Stimulated activated CD4-positive, alpha-beta T cell treated with anti-CD3 and anti-CD28 coated beads, Interleukin-2, amount 100 ng/mL, for 48 hours (primary cell): ENCODE measurements around the gene NUDT19.
"Not testable (repeated sequence)": the region's sequence is repeated elsewhere in the genome, so short reads cannot be mapped to it uniquely, and the experiment has no call there.

Source experiments
- DNase-seq, 2 donors: peaks; one replicate each; pipeline ENCODE4 v3.0.0-alpha.2; 2020

The NUDT19 gene

GRCh38 chr19:32675720-32676185, 15.9 kb upstream of the NUDT19 start, which contains the start of gene RGS9BP:
Gene RGS9BP, plus strand, starts transcription at chr19:32675848. Its CDS starts 416 bp downstream, at chr19:32676264.
- peak; percentile 32 to 51 for DNase-seq

DNA sequence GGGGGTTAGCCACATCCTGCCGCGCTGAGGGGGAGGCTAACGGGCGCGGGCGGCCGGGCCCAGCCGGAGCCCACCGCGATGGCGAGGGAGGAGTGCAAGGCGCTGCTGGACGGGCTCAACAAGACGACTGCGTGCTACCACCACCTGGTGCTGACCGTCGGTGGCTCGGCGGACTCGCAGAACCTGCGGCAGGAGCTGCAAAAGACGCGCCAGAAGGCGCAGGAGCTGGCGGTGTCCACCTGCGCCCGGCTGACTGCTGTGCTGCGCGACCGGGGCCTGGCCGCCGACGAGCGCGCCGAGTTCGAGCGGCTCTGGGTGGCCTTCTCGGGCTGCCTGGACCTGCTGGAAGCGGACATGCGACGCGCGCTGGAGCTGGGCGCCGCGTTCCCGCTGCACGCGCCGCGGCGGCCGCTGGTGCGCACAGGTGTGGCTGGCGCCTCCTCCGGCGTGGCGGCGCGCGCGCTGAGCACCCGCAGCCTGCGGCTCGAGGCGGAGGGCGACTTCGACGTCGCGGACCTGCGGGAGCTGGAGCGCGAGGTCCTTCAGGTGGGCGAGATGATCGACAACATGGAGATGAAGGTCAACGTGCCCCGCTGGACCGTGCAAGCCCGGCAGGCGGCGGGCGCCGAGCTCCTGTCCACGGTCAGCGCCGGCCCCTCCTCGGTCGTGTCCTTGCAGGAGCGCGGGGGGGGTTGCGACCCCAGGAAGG, 15.3 kb upstream of the NUDT19 start:
- DNase-seq, result no peak

- no peak for DNase-seq
Observed at GRCh38 chr19:32676895-32677359, 14.7 kb upstream of the NUDT19 start.

DNA sequence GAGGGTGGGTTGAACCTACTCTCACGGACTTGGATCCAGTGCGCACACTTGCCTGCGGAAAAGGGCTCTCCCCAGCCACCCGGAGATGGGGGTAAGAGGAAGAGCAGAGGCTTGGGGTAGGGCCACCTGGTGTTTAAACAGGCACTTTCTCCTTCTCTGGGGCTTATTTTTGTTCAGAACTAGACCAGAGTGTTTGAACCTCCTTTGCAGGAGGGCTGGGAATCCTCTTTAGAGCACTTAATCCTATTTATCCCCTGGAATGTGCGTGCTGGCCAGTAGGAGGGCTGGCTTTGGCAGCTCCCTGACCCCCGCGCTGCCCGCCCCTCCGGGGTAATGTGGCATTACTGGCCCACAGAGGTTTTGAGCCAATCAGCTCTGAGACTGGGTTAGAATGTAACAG, 14.0 kb upstream of the NUDT19 start:
- DNase-seq, result no peak

DNA sequence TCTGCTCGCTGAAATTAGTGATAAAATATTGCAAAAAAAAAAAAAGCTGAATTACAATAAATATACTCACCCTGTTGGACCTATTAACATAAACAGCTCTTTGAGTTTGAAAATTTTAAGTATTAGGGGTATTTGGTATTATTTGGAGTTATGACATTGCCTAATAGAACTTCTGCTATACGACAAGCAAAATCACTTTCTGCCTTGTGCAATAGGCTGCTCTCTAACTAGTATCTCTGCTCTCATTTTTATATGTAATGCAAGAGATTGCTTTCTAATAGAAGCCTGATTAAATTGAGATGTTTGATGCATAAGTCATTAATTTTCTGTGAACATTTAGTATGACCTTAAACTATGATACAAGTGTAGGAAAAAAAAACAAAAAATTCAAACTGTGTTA, 10.6 kb upstream of the NUDT19 start:
- no peak for DNase-seq

GRCh38 chr19:32682317-32682716, 9.3 kb upstream of the NUDT19 start:
- DNase-seq, result no peak

- DNase-seq, result no peak
Observed at GRCh38 chr19:32686847-32687475, 4.7 kb upstream of the NUDT19 start.

- no peak for DNase-seq
Observed at GRCh38 chr19:32687681-32688080, 3.9 kb upstream of the NUDT19 start.

GRCh38 chr19:32688311-32688710, 3.3 kb upstream of the NUDT19 start:
- no peak for DNase-seq

DNA sequence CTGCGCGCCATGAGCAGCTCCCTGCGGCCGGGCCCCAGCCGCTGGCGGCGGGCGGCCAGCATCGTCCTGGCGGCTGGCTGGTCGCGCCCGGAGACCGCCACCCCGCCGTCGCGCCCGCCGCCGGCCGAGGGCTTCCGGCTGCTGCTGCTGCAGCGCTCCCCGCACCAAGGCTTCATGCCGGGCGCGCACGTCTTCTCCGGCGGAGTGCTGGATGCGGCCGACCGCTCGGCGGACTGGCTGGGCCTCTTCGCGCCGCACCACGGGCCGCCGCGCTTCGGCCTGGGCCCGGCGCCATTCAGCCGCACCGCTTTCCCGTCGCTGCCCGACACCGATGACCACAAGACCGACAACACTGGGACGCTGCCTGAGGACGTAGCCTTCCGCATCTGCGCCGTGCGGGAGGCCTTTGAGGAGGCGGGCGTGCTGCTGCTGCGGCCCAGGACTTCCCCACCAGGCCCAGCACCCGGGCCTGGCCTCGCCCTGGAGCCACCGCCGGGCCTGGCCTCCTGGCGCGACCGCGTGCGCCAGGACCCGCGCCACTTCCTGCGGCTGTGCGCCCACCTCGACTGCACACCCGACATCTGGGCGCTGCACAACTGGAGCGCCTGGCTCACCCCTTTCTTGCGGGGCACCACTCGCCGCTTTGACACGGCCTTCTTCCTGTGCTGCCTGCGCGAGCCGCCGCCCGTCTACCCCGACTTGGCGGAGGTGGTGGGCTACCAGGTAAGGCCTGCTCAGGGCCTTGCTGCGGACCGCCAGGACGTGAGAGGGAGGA, 518 bp downstream of the NUDT19 start:
- DNase-seq, result peak; percentile 37 to 42

- peak in 1 of 2 donors; percentile 18 for DNase-seq
Observed at GRCh38 chr19:32692727-32693061, 1.1 kb downstream of the NUDT19 start.

- peak; percentile 33 to 40 for DNase-seq
Observed at GRCh38 chr19:32693151-32694108, 1.8 kb downstream of the NUDT19 start.

DNA sequence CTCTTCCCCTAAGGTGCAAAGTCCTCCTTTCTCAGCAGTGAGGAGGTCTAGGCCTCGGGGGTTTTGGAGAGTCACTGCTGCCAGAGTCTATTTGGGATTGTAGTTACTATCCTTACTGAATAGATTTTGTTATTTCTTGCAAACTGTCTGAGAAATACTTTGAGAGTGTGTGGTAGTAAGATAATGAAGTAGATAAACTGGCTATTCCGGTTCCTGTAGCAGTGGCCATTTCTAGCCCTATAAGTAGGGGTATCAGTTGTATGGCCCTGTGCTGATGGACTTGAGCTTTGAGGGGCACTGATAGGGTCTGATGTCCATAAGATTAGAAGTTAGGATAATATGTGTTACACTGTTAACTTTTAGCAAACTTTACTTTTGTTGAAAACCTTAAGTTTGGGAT, 2.7 kb downstream of the NUDT19 start:
- DNase-seq, result not testable (repeated sequence)

DNA sequence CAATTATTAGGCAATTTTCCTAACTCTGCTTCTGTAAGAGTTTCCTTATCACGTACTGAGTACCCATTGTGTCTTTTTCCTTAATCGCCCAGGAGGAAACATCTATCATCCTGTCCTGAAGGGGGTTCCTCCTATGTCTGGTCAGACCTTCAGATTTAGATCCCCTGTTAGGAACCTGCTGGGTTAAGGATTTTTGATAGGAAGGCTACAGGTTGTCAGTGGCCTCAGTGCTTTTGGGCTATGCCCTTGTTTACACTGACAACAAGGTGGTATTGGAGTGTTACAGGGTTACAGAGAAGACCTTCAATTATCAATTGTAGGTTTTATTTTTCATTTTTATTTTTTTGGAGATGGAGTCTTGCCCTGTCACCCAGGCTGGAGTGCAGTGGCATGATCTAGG, 3.2 kb downstream of the NUDT19 start:
- not testable (repeated sequence) for DNase-seq

DNA sequence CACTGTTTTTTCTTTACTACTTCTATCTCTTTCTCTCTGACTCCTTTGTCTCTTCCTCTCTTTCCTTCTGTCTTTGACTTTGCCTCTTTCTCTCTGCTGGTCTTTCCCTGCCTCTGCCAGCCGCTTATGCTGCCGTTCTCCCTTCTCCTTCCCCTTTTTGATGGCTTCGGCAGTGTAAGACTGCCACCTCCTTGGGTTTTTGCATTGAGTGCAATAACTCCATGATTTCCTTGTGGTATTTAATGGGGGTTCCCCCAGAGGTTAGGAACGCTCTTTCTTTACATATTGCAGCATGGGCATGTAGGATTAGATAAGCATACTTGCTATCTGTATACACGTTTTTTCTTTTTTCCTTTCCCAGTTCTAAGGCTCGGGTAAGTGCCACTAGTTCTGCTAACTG, 3.9 kb downstream of the NUDT19 start:
- DNase-seq, result not testable (repeated sequence)

GRCh38 chr19:32696771-32697170, 5.2 kb downstream of the NUDT19 start:
- DNase-seq, result not testable (repeated sequence)

- not testable (repeated sequence) for DNase-seq
Observed at GRCh38 chr19:32700129-32700528, 8.5 kb downstream of the NUDT19 start.

GRCh38 chr19:32702010-32702409, 10.4 kb downstream of the NUDT19 start:
- DNase-seq, result no peak

DNA sequence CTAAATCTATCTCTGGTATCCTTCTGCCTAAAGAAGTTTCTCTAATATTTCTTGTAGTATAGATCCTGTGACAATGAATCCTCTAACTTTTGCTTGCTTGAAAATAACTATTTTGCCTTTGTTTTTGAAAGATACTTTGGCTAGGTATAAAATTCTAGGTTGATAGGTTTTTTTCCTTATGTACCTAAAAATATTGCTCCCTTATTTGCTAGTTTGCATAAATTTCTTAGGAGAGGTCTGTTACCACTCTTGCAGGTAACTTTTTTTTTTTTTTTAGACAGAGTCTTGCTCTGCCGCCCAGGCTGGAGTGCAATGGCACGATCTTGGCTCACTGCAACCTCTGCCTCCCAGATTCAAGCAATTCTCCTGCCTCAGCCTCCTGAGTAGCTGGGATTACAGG, 12.4 kb downstream of the NUDT19 start:
- not testable (repeated sequence) for DNase-seq

- DNase-seq, result peak in 1 of 2 donors; percentile 11
Observed at GRCh38 chr19:32708457-32708856, 16.8 kb downstream of the NUDT19 start.

GRCh38 chr19:32709032-32709431, 17.4 kb downstream of the NUDT19 start:
- DNase-seq, result no peak

GRCh38 chr19:32711747-32712146, 20.1 kb downstream of the NUDT19 start:
- no peak for DNase-seq
